Suprapubic skin (tissue), 4 donors: ENCODE data around the gene TMEM62.

Experiments used
- EP300 ChIP-seq: sonication (generic); formaldehyde crosslinking; IDR thresholded peaks from one replicate; pipeline ENCODE4 v1.6.1; 2017; ENCODE audit warnings: antibody characterized with exemption
- POLR2A ChIP-seq, 2 donors: fragments of 450-650 bp; IDR thresholded peaks; one replicate each; pipeline ENCODE4 v1.6.1; 2017; ENCODE audit warnings: antibody characterized with exemption in 2 of 2, mild to moderate bottlenecking in 2 of 2, moderate library complexity in 2 of 2
- POLR2AphosphoS5 ChIP-seq, 3 donors: sonication (generic); formaldehyde crosslinking; IDR thresholded peaks; one replicate each; pipeline ENCODE4 v1.6.1; 2017; ENCODE audit warnings: antibody characterized with exemption in 3 of 3
- TF ChIP-seq, protein P1 (sequence below), 2 donors: fragments of 200-600 bp in 1 of 2; fragments of 450-650 bp in 1 of 2; sonication (generic) in 1 of 2; IDR thresholded peaks; one replicate each; pipeline ENCODE4 v1.5.1; 2016 to 2019; ENCODE audit warnings: antibody characterized with exemption in 2 of 2, mild to moderate bottlenecking in 1 of 2, moderate library complexity in 1 of 2

DNA sequence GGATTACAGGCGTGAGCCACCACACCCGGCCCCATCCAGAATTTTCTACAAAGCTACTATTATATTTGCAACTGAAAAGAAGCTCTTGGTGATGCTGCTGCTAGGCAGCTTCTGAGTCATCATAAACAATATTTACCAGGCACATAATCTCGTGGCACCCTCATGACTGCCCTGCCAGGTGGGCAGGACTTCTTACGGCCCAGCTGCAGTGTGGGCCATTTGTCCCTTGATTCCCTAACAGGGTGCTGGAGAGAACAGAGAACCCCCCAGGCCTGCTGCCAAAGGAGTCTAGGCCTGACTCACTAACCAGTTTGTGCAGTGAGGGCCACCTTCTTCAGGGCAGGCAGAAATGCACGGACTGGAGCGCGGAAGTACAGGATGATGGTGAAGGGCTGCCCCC is 82.6 kb downstream of the TMEM62 start:
- no peak for TF ChIP-seq POLR2A (IDR thresholded peaks at IDR 0.05)
- TF ChIP-seq, protein P1, sequence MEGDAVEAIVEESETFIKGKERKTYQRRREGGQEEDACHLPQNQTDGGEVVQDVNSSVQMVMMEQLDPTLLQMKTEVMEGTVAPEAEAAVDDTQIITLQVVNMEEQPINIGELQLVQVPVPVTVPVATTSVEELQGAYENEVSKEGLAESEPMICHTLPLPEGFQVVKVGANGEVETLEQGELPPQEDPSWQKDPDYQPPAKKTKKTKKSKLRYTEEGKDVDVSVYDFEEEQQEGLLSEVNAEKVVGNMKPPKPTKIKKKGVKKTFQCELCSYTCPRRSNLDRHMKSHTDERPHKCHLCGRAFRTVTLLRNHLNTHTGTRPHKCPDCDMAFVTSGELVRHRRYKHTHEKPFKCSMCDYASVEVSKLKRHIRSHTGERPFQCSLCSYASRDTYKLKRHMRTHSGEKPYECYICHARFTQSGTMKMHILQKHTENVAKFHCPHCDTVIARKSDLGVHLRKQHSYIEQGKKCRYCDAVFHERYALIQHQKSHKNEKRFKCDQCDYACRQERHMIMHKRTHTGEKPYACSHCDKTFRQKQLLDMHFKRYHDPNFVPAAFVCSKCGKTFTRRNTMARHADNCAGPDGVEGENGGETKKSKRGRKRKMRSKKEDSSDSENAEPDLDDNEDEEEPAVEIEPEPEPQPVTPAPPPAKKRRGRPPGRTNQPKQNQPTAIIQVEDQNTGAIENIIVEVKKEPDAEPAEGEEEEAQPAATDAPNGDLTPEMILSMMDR (IDR thresholded peaks at IDR 0.05): no peak
- TF ChIP-seq EP300: no peak
- no peak for TF ChIP-seq POLR2AphosphoS5 (IDR thresholded peaks at IDR 0.05)
